ENCODE results near the gene TTC16.
A peak's percentile ranks its signal among the peaks of the same experiment; 100 is the strongest.

DNA sequence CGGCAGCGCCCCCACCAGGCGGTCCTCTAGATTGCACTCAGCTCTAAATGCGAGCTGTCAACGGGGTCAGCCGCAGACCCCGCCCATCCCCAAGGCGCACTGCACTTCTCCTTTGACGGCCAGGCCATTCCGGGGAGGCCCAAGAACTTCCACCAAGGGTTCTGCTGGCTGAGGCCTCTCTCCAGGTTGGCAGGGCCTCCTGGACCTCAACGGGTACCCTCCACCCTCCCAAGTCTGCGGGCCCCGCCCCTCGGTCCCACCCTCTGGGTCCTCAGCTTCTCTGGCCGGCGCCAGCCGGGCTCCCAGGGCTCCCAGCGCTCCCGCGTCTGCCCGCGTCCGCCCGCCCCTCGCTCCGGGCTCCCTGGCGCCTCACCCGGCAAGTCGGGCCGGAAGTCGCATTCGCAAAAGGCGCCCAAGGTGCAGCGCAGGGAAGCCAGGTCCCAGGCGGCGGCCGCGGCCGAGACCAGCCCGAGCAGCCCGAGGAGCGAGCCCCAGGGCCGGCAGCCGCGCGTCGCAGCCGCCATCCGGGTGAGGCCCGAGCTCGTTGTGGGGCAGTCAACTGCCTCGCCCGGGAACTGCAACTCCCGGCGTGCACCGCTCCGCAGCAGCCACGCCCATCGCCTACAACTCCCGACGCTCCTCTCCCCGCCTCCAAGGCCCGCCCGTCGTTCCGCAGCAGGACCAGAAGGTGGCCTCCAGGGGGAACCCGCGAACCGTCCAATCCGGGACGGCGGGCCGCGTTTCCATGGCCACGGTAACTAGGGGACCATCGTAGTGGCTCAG, 19.1 kb downstream of the TTC16 start, which contains the start of gene TOR2A:
- peak; percentile 90 for TF ChIP-seq CTCF (IDR thresholded peaks at IDR 0.05; ENCODE audit: insufficient read depth, low read depth, low read length)
- no peak for TF ChIP-seq EZH2 (IDR thresholded peaks at IDR 0.05; ENCODE audit: insufficient read depth, low read length)
